ENCODE measurements around the gene FRMD5.
A peak's percentile ranks its signal among the peaks of the same experiment; 100 is the strongest.

The FRMD5 gene

GRCh38 chr15:43889042-43889441, 306.0 kb downstream of the FRMD5 start:
- no peak overlapping the region for H3K27ac Mint-ChIP-seq
- H3K4me3 Mint-ChIP-seq: no peak overlapping the region
- H3K9me3 Mint-ChIP-seq (ENCODE audit: low read depth): no peaks in the 10 kb centered on the region
- no peaks in the 10 kb centered on the region for H3K4me1 Mint-ChIP-seq (ENCODE audit: low read depth)
- peaks cover 7% of the 10 kb centered on the region for H3K36me3 Mint-ChIP-seq
- no peaks in the 10 kb centered on the region for H3K27me3 Mint-ChIP-seq

DNA sequence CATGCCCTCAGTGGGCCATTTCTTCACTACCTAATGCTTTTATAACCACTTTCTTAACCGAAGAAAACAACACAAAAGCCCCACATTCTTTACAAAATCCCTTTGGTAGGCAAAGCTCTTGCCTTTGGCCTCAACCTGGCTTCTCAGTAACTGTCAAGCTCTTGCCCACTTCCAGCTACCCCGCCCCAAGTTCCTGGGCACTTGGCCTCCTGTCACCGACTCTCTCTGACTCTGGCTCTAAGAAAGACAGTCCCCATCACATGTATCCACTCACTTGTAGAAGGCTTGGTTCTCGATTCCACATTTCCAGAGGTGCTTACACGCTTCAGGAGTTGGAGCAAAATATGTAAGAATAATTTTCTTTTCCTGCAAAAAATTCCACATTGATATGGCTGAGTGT, 307.2 kb downstream of the FRMD5 start:
- Mint-ChIP-seq H3K4me3 (no peak overlapping the region), H3K9me3 (ENCODE audit: low read depth) (no peaks in the 10 kb centered on the region), H3K4me1 (ENCODE audit: low read depth) (no peaks in the 10 kb centered on the region), H3K36me3 (peaks cover 7% of the 10 kb centered on the region), H3K27ac (peak overlapping the region; percentile 16), H3K27me3 (no peaks in the 10 kb centered on the region)

- Mint-ChIP-seq H3K36me3 (peaks cover 7% of the 10 kb centered on the region), H3K4me3 (no peak overlapping the region), H3K27ac (no peak overlapping the region), H3K27me3 (no peaks in the 10 kb centered on the region), H3K9me3 (ENCODE audit: low read depth) (no peaks in the 10 kb centered on the region), H3K4me1 (ENCODE audit: low read depth) (no peaks in the 10 kb centered on the region)
Measured at GRCh38 chr15:43886558-43886957, 308.5 kb downstream of the FRMD5 start.

GRCh38 chr15:43883571-43883970, 311.5 kb downstream of the FRMD5 start:
- H3K36me3 Mint-ChIP-seq: peaks cover 4% of the 10 kb centered on the region
- no peaks in the 10 kb centered on the region for H3K27me3 Mint-ChIP-seq
- H3K4me3 Mint-ChIP-seq: no peak overlapping the region
- no peaks in the 10 kb centered on the region for H3K4me1 Mint-ChIP-seq (ENCODE audit: low read depth)
- no peaks in the 10 kb centered on the region for H3K9me3 Mint-ChIP-seq (ENCODE audit: low read depth)
- no peak overlapping the region for H3K27ac Mint-ChIP-seq

GRCh38 chr15:43881944-43882343, 313.1 kb downstream of the FRMD5 start:
- Mint-ChIP-seq H3K4me1 (ENCODE audit: low read depth) (no peaks in the 10 kb centered on the region), H3K9me3 (ENCODE audit: low read depth) (no peaks in the 10 kb centered on the region), H3K36me3 (peaks cover 4% of the 10 kb centered on the region), H3K27me3 (no peaks in the 10 kb centered on the region), H3K4me3 (no peak overlapping the region), H3K27ac (no peak overlapping the region)

DNA sequence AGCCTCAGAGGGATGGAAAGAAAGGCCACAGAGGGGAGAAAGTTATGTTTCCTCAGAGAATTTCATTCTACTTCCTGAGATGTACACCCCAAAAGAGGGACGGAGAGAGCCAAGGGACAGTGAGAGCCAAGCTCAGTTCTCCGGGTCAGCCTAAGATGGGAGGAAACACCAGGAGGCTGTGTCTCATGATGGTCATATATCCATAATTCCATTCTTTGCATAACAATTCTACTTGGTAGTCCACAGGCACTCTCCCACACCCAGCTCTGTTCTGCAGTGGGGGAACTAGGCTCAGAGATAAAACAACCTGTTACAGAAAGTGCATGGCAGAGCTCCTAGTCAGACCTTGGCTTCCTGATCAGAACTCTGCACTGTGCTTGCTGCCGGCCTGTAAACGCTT, 313.8 kb downstream of the FRMD5 start:
- Mint-ChIP-seq H3K27ac (no peak overlapping the region), H3K4me3 (no peak overlapping the region), H3K4me1 (ENCODE audit: low read depth) (no peaks in the 10 kb centered on the region), H3K9me3 (ENCODE audit: low read depth) (no peaks in the 10 kb centered on the region), H3K36me3 (peaks cover 4% of the 10 kb centered on the region), H3K27me3 (no peaks in the 10 kb centered on the region)

- H3K4me1 Mint-ChIP-seq (ENCODE audit: low read depth): no peaks in the 10 kb centered on the region
- H3K27me3 Mint-ChIP-seq: no peaks in the 10 kb centered on the region
- H3K4me3 Mint-ChIP-seq: no peak overlapping the region
- no peaks in the 10 kb centered on the region for H3K9me3 Mint-ChIP-seq (ENCODE audit: low read depth)
- no peak overlapping the region for H3K27ac Mint-ChIP-seq
- H3K36me3 Mint-ChIP-seq: peaks cover 4% of the 10 kb centered on the region
Measured at GRCh38 chr15:43880406-43881194, 314.5 kb downstream of the FRMD5 start.

DNA sequence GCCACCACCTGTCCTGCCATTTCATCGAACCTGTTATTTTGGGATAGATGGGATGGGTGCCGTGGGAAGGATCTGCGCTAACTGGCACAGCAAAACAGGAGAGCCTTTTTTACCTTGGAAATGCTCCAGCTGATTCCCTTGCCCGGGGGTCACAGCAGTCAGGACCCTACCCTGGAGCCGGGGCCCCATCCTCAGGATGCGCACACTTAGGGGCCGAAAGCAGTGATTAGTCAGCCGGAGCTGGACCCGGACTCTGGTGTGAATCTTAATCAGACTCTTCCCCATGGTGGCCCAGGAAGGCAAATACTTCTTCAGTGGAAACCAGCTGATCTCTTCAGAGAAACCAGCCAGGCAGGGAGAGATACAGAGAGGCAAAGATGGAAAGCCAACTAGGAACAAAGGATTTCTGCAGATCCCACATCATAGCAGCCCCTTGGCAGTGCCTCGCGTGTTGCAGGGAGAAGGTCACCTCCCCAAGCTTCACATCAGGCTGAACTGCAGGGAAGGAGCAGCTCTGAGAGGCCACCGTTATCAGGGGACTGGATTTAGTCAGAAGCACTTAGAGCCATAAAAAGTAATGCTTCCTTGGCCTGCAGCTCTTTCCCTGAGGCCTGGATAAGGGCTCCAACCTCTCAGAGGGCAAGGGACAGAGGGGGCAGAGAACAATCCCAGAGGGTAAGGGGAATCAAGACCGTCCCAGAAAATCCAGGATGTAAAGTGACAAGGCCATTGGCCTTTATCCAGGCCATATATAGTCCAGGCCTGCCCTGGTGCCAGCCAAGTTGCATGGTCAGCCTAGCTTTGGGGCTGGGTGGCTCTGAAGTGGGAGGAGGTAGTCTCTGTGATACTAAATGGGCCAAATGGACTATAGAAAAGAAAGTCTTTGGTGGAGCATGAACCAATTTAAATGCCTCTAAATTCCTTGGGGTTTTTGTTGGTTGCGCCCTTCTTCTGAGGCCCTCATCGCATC, 315.4 kb downstream of the FRMD5 start:
- no peaks in the 10 kb centered on the region for H3K9me3 Mint-ChIP-seq (ENCODE audit: low read depth)
- no peaks in the 10 kb centered on the region for H3K27me3 Mint-ChIP-seq
- H3K36me3 Mint-ChIP-seq: peaks cover 1% of the 10 kb centered on the region
- no peak overlapping the region for H3K27ac Mint-ChIP-seq
- H3K4me1 Mint-ChIP-seq (ENCODE audit: low read depth): no peaks in the 10 kb centered on the region
- no peak overlapping the region for H3K4me3 Mint-ChIP-seq

DNA sequence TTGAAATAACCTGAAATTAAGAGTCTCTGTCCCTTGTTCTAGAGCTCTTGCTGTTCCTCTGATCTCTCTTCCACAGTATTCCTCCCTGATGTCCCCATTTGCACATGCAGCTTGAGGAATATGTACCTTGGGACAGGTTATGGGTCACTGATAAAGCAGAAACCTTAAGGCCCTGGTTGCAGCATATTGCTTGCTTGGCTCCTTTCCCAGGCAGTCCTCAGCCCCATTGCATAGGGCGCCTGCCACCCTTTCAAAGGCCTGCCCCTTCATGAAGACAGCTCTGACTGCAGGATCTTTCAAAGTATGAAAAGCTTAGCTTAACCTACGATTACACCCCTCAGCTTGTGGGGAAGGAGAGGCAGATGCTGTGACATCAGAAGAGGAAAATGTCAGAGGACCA, 316.6 kb downstream of the FRMD5 start:
- peaks cover 2% of the 10 kb centered on the region for H3K36me3 Mint-ChIP-seq
- no peaks in the 10 kb centered on the region for H3K27me3 Mint-ChIP-seq
- H3K4me3 Mint-ChIP-seq: no peak overlapping the region
- no peak overlapping the region for H3K27ac Mint-ChIP-seq
- no peaks in the 10 kb centered on the region for H3K9me3 Mint-ChIP-seq (ENCODE audit: low read depth)
- no peaks in the 10 kb centered on the region for H3K4me1 Mint-ChIP-seq (ENCODE audit: low read depth)

DNA sequence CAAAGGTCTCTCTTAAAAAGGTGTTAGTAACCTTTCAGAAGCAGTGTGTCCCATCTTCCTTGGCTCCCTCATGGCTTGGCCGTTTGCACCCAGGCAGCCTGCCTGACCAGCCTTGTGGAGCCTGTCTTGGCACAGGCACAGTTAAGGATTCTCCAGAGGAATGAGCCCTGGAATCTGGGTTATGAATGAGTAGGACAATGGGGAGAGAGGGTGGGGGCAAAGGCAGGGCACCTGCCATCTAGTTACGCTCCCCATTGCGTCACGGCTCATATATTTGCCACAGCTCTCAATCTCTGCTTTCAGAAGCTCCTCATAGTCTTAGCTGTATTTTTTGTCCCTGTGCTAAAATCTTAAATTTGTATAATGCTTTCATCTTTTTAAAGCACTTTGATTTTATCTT, 317.7 kb downstream of the FRMD5 start:
- no peak overlapping the region for H3K27ac Mint-ChIP-seq
- H3K36me3 Mint-ChIP-seq: peaks cover 2% of the 10 kb centered on the region
- H3K4me1 Mint-ChIP-seq (ENCODE audit: low read depth): no peaks in the 10 kb centered on the region
- no peak overlapping the region for H3K4me3 Mint-ChIP-seq
- no peaks in the 10 kb centered on the region for H3K27me3 Mint-ChIP-seq
- no peaks in the 10 kb centered on the region for H3K9me3 Mint-ChIP-seq (ENCODE audit: low read depth)

GRCh38 chr15:43876872-43877271, 318.2 kb downstream of the FRMD5 start:
- H3K36me3 Mint-ChIP-seq: peaks cover 2% of the 10 kb centered on the region
- no peak overlapping the region for H3K4me3 Mint-ChIP-seq

GRCh38 chr15:43873651-43874050, 321.4 kb downstream of the FRMD5 start:
- no peaks in the 10 kb centered on the region for H3K27me3 Mint-ChIP-seq

More at GRCh38 chr15:43876872-43877271, 318.2 kb downstream of the FRMD5 start:
- no peaks in the 10 kb centered on the region for H3K27me3 Mint-ChIP-seq
- H3K27ac Mint-ChIP-seq: no peak overlapping the region
- H3K9me3 Mint-ChIP-seq (ENCODE audit: low read depth): no peaks in the 10 kb centered on the region
- H3K4me1 Mint-ChIP-seq (ENCODE audit: low read depth): no peaks in the 10 kb centered on the region

GRCh38 chr15:43872416-43873020, 322.6 kb downstream of the FRMD5 start:
- Mint-ChIP-seq H3K27me3 (no peaks in the 10 kb centered on the region), H3K36me3 (peaks cover 9% of the 10 kb centered on the region), H3K9me3 (ENCODE audit: low read depth) (no peaks in the 10 kb centered on the region), H3K4me3 (no peak overlapping the region), H3K4me1 (ENCODE audit: low read depth) (no peaks in the 10 kb centered on the region), H3K27ac (no peak overlapping the region)

More at GRCh38 chr15:43873651-43874050, 321.4 kb downstream of the FRMD5 start:
- H3K4me1 Mint-ChIP-seq (ENCODE audit: low read depth): no peaks in the 10 kb centered on the region
- H3K36me3 Mint-ChIP-seq: peaks cover 9% of the 10 kb centered on the region
- no peaks in the 10 kb centered on the region for H3K9me3 Mint-ChIP-seq (ENCODE audit: low read depth)
- H3K27ac Mint-ChIP-seq: no peak overlapping the region
- no peak overlapping the region for H3K4me3 Mint-ChIP-seq

GRCh38 chr15:43871835-43872234, 323.2 kb downstream of the FRMD5 start:
- H3K36me3 Mint-ChIP-seq: peaks cover 9% of the 10 kb centered on the region

GRCh38 chr15:43868406-43868805, 326.7 kb downstream of the FRMD5 start:
- H3K27me3 Mint-ChIP-seq: no peaks in the 10 kb centered on the region
- no peak overlapping the region for H3K4me3 Mint-ChIP-seq
- H3K4me1 Mint-ChIP-seq (ENCODE audit: low read depth): no peaks in the 10 kb centered on the region
- no peak overlapping the region for H3K27ac Mint-ChIP-seq
- H3K36me3 Mint-ChIP-seq: peaks cover 14% of the 10 kb centered on the region
- H3K9me3 Mint-ChIP-seq (ENCODE audit: low read depth): no peaks in the 10 kb centered on the region

More at GRCh38 chr15:43871835-43872234, 323.2 kb downstream of the FRMD5 start:
- no peaks in the 10 kb centered on the region for H3K27me3 Mint-ChIP-seq
- H3K27ac Mint-ChIP-seq: no peak overlapping the region
- no peaks in the 10 kb centered on the region for H3K4me1 Mint-ChIP-seq (ENCODE audit: low read depth)
- no peak overlapping the region for H3K4me3 Mint-ChIP-seq
- no peaks in the 10 kb centered on the region for H3K9me3 Mint-ChIP-seq (ENCODE audit: low read depth)

Data from activated naive CD8-positive, alpha-beta T cell (primary cell).